ENCODE data around the gene FRK. TPM values are rescaled to one million over a fixed set of nuclear protein-coding genes. Genes with fewer than 3 reads are reported as not detected.

Gene FRK
- total and polyA plus RNA-seq, 2 experiments from 2014 or later = 2.7 to 16.9 TPM

GRCh38 chr6:115999235-115999634, 61.5 kb downstream of the FRK start:
- H3K9me2 ChIP-seq (replicated peaks; ENCODE audit: insufficient read depth) = no peaks in the 10 kb centered on the region
- no peaks in the 10 kb centered on the region for H3K9me3 ChIP-seq (ENCODE audit: low read depth)
- no peaks in the 10 kb centered on the region for H3K4me1 ChIP-seq (ENCODE audit: insufficient read depth)
- peaks cover 6% of the 10 kb centered on the region for H3K79me2 ChIP-seq
- TF ChIP-seq, protein P1, sequence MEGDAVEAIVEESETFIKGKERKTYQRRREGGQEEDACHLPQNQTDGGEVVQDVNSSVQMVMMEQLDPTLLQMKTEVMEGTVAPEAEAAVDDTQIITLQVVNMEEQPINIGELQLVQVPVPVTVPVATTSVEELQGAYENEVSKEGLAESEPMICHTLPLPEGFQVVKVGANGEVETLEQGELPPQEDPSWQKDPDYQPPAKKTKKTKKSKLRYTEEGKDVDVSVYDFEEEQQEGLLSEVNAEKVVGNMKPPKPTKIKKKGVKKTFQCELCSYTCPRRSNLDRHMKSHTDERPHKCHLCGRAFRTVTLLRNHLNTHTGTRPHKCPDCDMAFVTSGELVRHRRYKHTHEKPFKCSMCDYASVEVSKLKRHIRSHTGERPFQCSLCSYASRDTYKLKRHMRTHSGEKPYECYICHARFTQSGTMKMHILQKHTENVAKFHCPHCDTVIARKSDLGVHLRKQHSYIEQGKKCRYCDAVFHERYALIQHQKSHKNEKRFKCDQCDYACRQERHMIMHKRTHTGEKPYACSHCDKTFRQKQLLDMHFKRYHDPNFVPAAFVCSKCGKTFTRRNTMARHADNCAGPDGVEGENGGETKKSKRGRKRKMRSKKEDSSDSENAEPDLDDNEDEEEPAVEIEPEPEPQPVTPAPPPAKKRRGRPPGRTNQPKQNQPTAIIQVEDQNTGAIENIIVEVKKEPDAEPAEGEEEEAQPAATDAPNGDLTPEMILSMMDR (IDR thresholded peaks at IDR 0.05; ENCODE audit: poor library complexity) = no peak
- no peak for TF ChIP-seq EZH2phosphoT487 (IDR thresholded peaks at IDR 0.05; ENCODE audit: low read depth, severe bottlenecking, unreplicated experiment)
- no peak overlapping the region for H3K27ac ChIP-seq
- no peaks in the 10 kb centered on the region for H4K20me1 ChIP-seq (ENCODE audit: insufficient read depth, poor library complexity, severe bottlenecking)
- H3K4me2 ChIP-seq = no peak overlapping the region
- 88% methylated on average over 3 of the region's 3 CpGs for WGBS (ENCODE audit: low lambda C conversion rate, missing lambda C conversion rate)
- no peak overlapping the region for H2AFZ ChIP-seq
- no peaks in the 10 kb centered on the region for H3K36me3 ChIP-seq (replicated peaks; ENCODE audit: insufficient read depth, low read depth)
- no peak overlapping the region for H3K4me3 ChIP-seq
- no peaks in the 10 kb centered on the region for H3K27me3 ChIP-seq
- no peak for DNase-seq (ENCODE audit: low spot score)

DNA sequence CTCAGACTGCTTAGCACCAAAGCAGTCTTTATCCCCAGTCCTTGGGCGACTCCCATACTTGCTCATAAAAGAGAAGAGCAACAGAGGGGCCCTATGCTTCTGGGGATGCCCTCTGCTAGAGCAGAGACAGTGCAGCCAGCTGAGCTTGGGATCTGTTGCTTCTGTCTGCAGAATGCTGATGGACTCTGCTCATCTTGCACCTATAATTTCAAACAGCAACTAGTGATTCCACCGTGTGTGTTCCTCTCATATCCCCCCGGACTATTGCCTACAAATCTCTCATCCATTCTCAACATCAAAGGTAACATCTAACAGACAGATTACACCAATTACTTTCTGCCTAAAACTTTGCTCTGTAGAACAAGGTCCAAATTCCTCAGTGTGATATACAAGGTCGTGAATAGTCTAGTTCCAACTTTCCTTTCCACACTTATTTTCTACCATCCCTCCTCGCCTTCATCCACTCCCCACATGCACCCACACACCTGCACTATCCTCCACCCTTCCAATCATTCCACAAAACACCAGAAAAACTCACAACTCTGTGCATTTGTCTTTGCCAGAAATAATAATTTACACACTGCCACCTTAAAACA, 62.6 kb downstream of the FRK start:
- Histone ChIP-seq H3K79me2 (peaks cover 6% of the 10 kb centered on the region), H3K9me3 (ENCODE audit: low read depth) (no peaks in the 10 kb centered on the region), H3K4me1 (ENCODE audit: insufficient read depth) (no peaks in the 10 kb centered on the region), H4K20me1 (ENCODE audit: insufficient read depth, poor library complexity, severe bottlenecking) (no peaks in the 10 kb centered on the region), H3K36me3 (replicated peaks; ENCODE audit: insufficient read depth, low read depth) (no peaks in the 10 kb centered on the region), H3K27ac (no peak overlapping the region), H3K4me3 (no peak overlapping the region), H2AFZ (no peak overlapping the region), H3K4me2 (no peak overlapping the region), H3K9me2 (replicated peaks; ENCODE audit: insufficient read depth) (no peaks in the 10 kb centered on the region), H3K27me3 (no peaks in the 10 kb centered on the region)
- TF ChIP-seq, protein P1 (IDR thresholded peaks at IDR 0.05; ENCODE audit: poor library complexity) = no peak
- TF ChIP-seq EZH2phosphoT487 (IDR thresholded peaks at IDR 0.05; ENCODE audit: low read depth, severe bottlenecking, unreplicated experiment) (no peak), EZH2 (IDR thresholded peaks at IDR 0.05; ENCODE audit: borderline replicate concordance) (no peak)
- WGBS (ENCODE audit: low lambda C conversion rate, missing lambda C conversion rate) = 67% methylated on average over 5 of the region's 5 CpGs
- no peak for DNase-seq (ENCODE audit: low spot score)

GRCh38 chr6:115986026-115986425, 74.7 kb downstream of the FRK start:
- Histone ChIP-seq H3K9me2 (replicated peaks; ENCODE audit: insufficient read depth) (no peaks in the 10 kb centered on the region), H3K27ac (no peak overlapping the region), H3K4me2 (no peak overlapping the region), H4K20me1 (ENCODE audit: insufficient read depth, poor library complexity, severe bottlenecking) (no peaks in the 10 kb centered on the region), H3K4me1 (ENCODE audit: insufficient read depth) (no peaks in the 10 kb centered on the region), H2AFZ (no peak overlapping the region), H3K36me3 (replicated peaks; ENCODE audit: insufficient read depth, low read depth) (no peaks in the 10 kb centered on the region), H3K79me2 (peaks cover 2% of the 10 kb centered on the region), H3K9me3 (ENCODE audit: low read depth) (peaks cover 1% of the 10 kb centered on the region), H3K27me3 (no peaks in the 10 kb centered on the region), H3K4me3 (no peak overlapping the region)
- TF ChIP-seq EZH2phosphoT487 (IDR thresholded peaks at IDR 0.05; ENCODE audit: low read depth, severe bottlenecking, unreplicated experiment) (no peak), EZH2 (IDR thresholded peaks at IDR 0.05; ENCODE audit: borderline replicate concordance) (no peak)
- TF ChIP-seq, protein P1 (IDR thresholded peaks at IDR 0.05; ENCODE audit: poor library complexity) = no peak
- no peak for DNase-seq (ENCODE audit: low spot score)
- WGBS (ENCODE audit: low lambda C conversion rate, missing lambda C conversion rate) = 84% methylated on average over 2 of the region's 2 CpGs
